SH-SY5Y (cell line): Measurements from ENCODE around the gene PER2.

ENCODE experiments used
- GATA2 ChIP-seq: IDR thresholded peaks from 2 replicates; pipeline ENCODE4 v1.6.1; 2011; ENCODE audit warnings: mild to moderate bottlenecking, low read depth, low read length
- GATA3 ChIP-seq: IDR thresholded peaks from 2 replicates; pipeline ENCODE4 v1.6.1; 2011; ENCODE audit warnings: low read depth, mild to moderate bottlenecking, low read length, moderate library complexity

- TF ChIP-seq GATA2 (no peak), GATA3 (no peak)
Observed at GRCh38 chr2:238265605-238266004, 22.8 kb downstream of the PER2 start.
